Upper lobe of right lung (tissue), 1 donor: Measurements from ENCODE around the gene NSD2. TPM values are rescaled to one million over a fixed set of nuclear protein-coding genes. Genes with fewer than 3 reads are reported as not detected.

Experiments used
- ATAC-seq: fragments of 200-7000 bp; cut with Tn5 transposase; one replicate; pipeline ENCODE4 v1.9.1; 2020; ENCODE audit warnings: mild to moderate bottlenecking, moderate library complexity
- DNase-seq: peaks from one replicate; pipeline ENCODE4 v3.0.0-alpha.2; 2020
- H3K27ac ChIP-seq: fragments of 200-600 bp; one replicate; pipeline ENCODE4 v1.8.0; 2022
- H3K27me3 ChIP-seq: fragments of 200-600 bp; one replicate; pipeline ENCODE4 v1.8.0; 2022; ENCODE audit warnings: mild to moderate bottlenecking
- H3K36me3 ChIP-seq: fragments of 200-600 bp; one replicate; pipeline ENCODE4 v1.8.0; 2022
- H3K4me1 ChIP-seq: fragments of 200-600 bp; one replicate; pipeline ENCODE4 v1.8.0; 2022
- H3K4me3 ChIP-seq: fragments of 200-600 bp; one replicate; pipeline ENCODE4 v1.8.0; 2022; ENCODE audit warnings: mild to moderate bottlenecking
- H3K9me3 ChIP-seq: fragments of 200-600 bp; one replicate; pipeline ENCODE4 v1.8.0; 2022
- intact Hi-C: fragments of 100-400 bp; cut with DNase I; formaldehyde crosslinking; loops from one replicate; pipeline ENCODE4 v1.11.0; 2022
- total RNA-seq: library from RNA; stranded (reverse); fragmentation: NEBNext Ultra II Directional; extraction: Animal tissue kit (Norgen Biotek cat#: 25700); gene quantifications from one replicate; pipeline ENCODE4 v1.2.1, GENCODE V29; 2021
- TF ChIP-seq, protein P1 (sequence below): fragments of 200-600 bp; IDR thresholded peaks from one replicate; pipeline ENCODE4 v1.8.0; 2022; ENCODE audit warnings: antibody characterized with exemption
- donor health status: DM: no; HTN: yes; CAD: no; lungs with severe emphysema.

The NSD2 gene
- total RNA-seq, 1 donor from 2014 or later, result 45.2 TPM

DNA sequence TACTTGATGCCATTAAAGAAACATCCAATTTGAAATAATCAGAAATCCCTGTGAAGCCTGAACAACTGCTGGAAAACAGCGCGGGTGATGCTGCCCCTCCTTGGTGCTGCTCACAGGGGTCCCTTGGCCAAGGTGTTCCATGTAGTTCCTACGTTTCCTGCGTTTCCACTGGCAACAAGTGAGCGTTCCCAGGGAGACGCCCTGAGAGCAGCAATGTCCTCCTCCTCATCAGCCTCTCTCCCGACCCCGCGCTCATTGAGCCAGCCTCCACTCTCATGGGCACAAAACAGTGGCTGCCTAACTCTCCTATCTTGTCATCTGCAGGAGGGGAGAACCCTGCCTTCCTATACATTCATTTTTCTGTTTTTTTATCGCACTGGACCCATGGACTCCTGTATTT is 34.1 kb upstream of the NSD2 start:
- TF ChIP-seq, protein P1, sequence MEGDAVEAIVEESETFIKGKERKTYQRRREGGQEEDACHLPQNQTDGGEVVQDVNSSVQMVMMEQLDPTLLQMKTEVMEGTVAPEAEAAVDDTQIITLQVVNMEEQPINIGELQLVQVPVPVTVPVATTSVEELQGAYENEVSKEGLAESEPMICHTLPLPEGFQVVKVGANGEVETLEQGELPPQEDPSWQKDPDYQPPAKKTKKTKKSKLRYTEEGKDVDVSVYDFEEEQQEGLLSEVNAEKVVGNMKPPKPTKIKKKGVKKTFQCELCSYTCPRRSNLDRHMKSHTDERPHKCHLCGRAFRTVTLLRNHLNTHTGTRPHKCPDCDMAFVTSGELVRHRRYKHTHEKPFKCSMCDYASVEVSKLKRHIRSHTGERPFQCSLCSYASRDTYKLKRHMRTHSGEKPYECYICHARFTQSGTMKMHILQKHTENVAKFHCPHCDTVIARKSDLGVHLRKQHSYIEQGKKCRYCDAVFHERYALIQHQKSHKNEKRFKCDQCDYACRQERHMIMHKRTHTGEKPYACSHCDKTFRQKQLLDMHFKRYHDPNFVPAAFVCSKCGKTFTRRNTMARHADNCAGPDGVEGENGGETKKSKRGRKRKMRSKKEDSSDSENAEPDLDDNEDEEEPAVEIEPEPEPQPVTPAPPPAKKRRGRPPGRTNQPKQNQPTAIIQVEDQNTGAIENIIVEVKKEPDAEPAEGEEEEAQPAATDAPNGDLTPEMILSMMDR, result no peak
- Histone ChIP-seq H3K27me3 (no peaks in the 10 kb centered on the region), H3K4me3 (no peak overlapping the region), H3K4me1 (no peaks in the 10 kb centered on the region), H3K27ac (no peak overlapping the region), H3K36me3 (peaks cover 91% of the 10 kb centered on the region), H3K9me3 (no peaks in the 10 kb centered on the region)
- ATAC-seq (no peak), DNase-seq (no peak)
- intact Hi-C loops, result no loop called here

DNA sequence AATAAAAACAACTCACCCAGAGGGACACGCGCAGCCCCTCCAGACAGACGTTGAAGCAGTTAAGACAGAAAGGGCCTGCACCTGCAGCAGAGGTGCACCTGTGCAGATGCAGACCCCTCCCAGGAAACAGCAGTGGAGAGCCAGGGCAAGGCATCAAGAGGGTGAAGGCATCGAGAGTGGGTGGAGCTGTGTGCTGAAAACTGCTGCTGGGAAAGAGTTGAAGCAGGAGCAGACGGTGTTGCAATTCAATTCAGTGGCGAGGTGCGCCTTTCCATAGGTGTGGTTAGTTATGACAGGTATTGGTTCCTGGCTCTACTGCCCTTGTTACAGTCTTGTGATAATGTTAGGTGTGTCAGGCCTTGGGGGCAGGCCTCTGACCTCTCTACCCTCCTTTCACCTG is 31.9 kb upstream of the NSD2 start:
- Histone ChIP-seq H3K9me3 (no peaks in the 10 kb centered on the region), H3K27me3 (no peaks in the 10 kb centered on the region), H3K27ac (no peak overlapping the region), H3K36me3 (peaks cover 86% of the 10 kb centered on the region), H3K4me1 (no peaks in the 10 kb centered on the region), H3K4me3 (no peak overlapping the region)
- intact Hi-C loops, result no loop called here
- DNase-seq (no peak), ATAC-seq (peak; percentile 70)
- TF ChIP-seq, protein P1, result no peak

DNA sequence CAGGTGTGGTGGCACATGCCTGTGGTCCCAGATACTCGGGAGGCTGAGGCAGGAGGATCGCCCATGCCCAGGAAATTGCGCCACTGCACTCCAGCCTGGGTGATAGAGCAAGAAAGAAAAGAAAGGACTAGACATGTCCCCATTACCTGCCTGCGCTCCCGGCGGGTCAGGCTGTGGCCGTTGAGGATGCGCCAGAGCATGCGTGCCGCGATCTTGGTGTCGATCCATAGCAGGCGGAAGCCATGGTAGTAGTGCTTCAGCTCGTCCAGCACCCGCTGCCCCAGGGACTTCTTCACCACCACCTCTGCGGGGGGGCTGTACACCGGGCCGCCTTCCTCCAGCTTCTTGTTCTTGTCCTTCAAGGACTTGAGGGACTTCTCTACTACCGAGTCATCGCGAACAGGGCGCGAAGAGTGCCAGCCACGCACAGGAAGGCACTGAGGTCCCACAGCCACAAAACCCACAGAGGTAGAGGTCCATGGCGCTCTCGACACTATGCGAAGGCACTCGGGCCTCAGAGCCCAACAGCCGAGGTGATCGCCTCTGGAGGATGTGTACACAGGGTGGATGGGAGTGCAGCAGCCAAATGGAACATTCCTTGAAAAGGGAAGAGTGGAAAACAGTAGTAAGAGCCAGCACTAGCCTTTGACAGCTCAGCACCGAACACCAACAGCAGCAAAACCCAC is 29.8 kb upstream of the NSD2 start:
- Histone ChIP-seq H3K4me3 (no peak overlapping the region), H3K9me3 (no peaks in the 10 kb centered on the region), H3K36me3 (peaks cover 86% of the 10 kb centered on the region), H3K27me3 (no peaks in the 10 kb centered on the region), H3K4me1 (no peaks in the 10 kb centered on the region), H3K27ac (no peak overlapping the region)
- intact Hi-C loops, result no loop called here
- TF ChIP-seq, protein P1, result no peak
- no peak for DNase-seq
- peak; percentile 39 for ATAC-seq

DNA sequence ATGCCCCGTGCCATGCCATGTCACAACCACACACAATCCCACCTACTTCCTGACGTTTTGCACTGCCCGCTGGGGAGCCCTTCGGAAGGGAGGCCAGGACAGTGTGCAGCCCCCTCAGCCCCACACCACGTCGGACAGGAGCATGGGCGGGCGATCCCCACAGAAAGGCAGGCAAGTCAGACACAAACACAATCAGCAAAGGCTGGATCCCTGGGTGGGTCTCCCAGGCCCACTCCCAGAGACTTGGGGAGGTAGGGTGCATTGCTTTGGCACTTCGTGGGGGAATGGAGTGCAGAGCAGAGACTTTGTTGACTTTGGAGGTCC is 29.3 kb upstream of the NSD2 start:
- no peak overlapping the region for H3K4me3 ChIP-seq
- TF ChIP-seq, protein P1, result no peak
- H3K27me3 ChIP-seq, result no peaks in the 10 kb centered on the region
- peaks cover 86% of the 10 kb centered on the region for H3K36me3 ChIP-seq
- no peak for DNase-seq
- H3K4me1 ChIP-seq, result no peaks in the 10 kb centered on the region
- intact Hi-C loops, result no loop called here
- no peak for ATAC-seq
- H3K27ac ChIP-seq, result no peak overlapping the region
- no peaks in the 10 kb centered on the region for H3K9me3 ChIP-seq

DNA sequence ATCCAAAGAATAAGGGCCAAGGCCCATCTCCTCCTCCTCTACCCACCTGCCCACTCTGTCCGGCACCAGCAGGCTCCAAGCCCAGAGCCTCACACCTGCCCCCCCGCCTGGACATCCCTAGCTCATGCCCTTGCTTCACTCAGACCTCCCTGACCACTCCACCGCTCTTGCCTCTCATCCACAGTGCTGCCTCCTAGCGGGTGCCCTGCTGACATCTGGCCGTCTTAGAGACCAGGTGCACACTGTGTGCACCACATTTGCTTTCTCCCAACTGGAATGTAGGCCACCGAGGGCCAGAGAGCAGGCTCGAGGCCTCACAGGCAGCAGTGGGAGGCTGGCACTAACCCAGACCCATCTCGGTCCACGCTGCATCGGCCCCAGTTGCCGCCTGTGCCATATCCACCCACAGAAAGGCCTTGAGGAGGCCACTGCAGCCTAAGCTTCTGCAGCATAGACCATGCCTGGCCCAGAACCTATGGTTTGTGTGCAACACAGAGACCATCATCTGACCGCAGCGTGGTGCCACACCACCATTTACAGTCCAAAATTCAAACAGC is 28.8 kb upstream of the NSD2 start:
- TF ChIP-seq, protein P1, result no peak
- DNase-seq (no peak), ATAC-seq (peak; percentile 15)
- Histone ChIP-seq H3K27ac (no peak overlapping the region), H3K4me3 (no peak overlapping the region), H3K9me3 (no peaks in the 10 kb centered on the region), H3K27me3 (no peaks in the 10 kb centered on the region), H3K36me3 (peaks cover 88% of the 10 kb centered on the region), H3K4me1 (no peaks in the 10 kb centered on the region)
- intact Hi-C loops, result no loop called here
